Transverse colon (tissue), 4 donors: ENCODE measurements around the gene GRK3.

ENCODE experiments used
- POLR2A ChIP-seq: fragments of 450-650 bp; IDR thresholded peaks from one replicate; pipeline ENCODE4 v1.6.1; 2016; ENCODE audit warnings: antibody characterized with exemption, mild to moderate bottlenecking, moderate library complexity
- POLR2AphosphoS5 ChIP-seq, 3 donors: sonication (generic); formaldehyde crosslinking; IDR thresholded peaks; one replicate each; pipeline ENCODE4 v1.6.1; 2016; ENCODE audit warnings: antibody characterized with exemption in 3 of 3
- TF ChIP-seq, protein P1 (sequence below), 5 experiments: fragments of 200-600 bp in 3 of 5; fragments of 450-650 bp in 2 of 5; sonication (generic) in 3 of 5; IDR thresholded peaks; 1 replicate in 2 of 5; 2 replicates in 3 of 5; pipeline ENCODE4 v1.5.1; 2016 to 2017; ENCODE audit warnings: antibody characterized with exemption in 5 of 5, inconsistent platforms in 3 of 5, mild to moderate bottlenecking in 2 of 5, moderate library complexity in 1 of 5

DNA sequence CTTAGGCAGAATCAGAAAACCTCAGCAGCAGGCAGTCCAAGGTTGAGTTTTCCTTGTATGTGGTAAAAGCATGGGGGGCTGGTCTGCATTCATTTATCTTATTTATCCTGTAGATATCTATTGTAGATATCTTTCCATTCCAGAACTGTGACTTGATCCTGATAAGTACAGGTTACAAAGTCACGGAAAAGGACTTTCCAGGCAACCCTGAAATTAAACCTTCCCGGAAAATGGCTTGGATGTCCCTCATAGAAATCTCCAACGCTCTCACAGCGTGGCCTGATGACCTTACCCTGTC lies 128.7 kb downstream of the GRK3 start:
- TF ChIP-seq, protein P1, sequence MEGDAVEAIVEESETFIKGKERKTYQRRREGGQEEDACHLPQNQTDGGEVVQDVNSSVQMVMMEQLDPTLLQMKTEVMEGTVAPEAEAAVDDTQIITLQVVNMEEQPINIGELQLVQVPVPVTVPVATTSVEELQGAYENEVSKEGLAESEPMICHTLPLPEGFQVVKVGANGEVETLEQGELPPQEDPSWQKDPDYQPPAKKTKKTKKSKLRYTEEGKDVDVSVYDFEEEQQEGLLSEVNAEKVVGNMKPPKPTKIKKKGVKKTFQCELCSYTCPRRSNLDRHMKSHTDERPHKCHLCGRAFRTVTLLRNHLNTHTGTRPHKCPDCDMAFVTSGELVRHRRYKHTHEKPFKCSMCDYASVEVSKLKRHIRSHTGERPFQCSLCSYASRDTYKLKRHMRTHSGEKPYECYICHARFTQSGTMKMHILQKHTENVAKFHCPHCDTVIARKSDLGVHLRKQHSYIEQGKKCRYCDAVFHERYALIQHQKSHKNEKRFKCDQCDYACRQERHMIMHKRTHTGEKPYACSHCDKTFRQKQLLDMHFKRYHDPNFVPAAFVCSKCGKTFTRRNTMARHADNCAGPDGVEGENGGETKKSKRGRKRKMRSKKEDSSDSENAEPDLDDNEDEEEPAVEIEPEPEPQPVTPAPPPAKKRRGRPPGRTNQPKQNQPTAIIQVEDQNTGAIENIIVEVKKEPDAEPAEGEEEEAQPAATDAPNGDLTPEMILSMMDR (IDR thresholded peaks at IDR 0.05) = no peak
- TF ChIP-seq POLR2A = no peak
- TF ChIP-seq POLR2AphosphoS5 (IDR thresholded peaks at IDR 0.05) = no peak
